ENCODE results near the gene ANXA11. TPM values are rescaled to one million over a fixed set of nuclear protein-coding genes. Genes with fewer than 3 reads are reported as not detected.

Gene ANXA11
- total RNA-seq, 1 experiment from 2014 or later, result 181 TPM

- H3K27me3 ChIP-seq (ENCODE audit: insufficient read depth, low read length), result no peaks in the 10 kb centered on the region
- peaks cover 0 to 3% of the 10 kb centered on the region in 2 experiments; a peak in 1 of 4 replicates for H3K9me3 ChIP-seq (ENCODE audit: control insufficient read depth in 1 of 2, insufficient read depth in 1 of 2, low read depth in 1 of 2, low read length in 2 of 2)
- DNase-seq (ENCODE audit: low read depth, low spot score), result no peak
- peaks cover 100% of the 10 kb centered on the region for H3K79me2 ChIP-seq (ENCODE audit: insufficient read depth, low read length)
- H3K4me3 ChIP-seq (replicated peaks in 1 of 2; ENCODE audit: low read depth in 1 of 2, low read length in 2 of 2), result no peak overlapping the region
- ChIA-PET POLR2A (interaction anchor here (0.9 kb wide), 1 partner anchor 16 kb away, joined by 3 read pairs; no protein-coding TSS in a partner anchor), CTCF (no interaction called here), RAD21 (ENCODE audit: low non-redundant PET in 1 of 2, low total read pairs in 2 of 2, uncharacterized antibody in 2 of 2, unreplicated experiment in 2 of 2) (no interaction called here)
- TF ChIP-seq SIN3A (IDR thresholded peaks at IDR 0.05; ENCODE audit: low read depth), result no peak
- no peak for TF ChIP-seq ZBTB33 (IDR thresholded peaks at IDR 0.05; ENCODE audit: extremely low read depth, insufficient replicate concordance, low read length)
- no peak for TF ChIP-seq JUND (IDR thresholded peaks at IDR 0.05)
- no peak for TF ChIP-seq ELF1 (IDR thresholded peaks at IDR 0.05; ENCODE audit: borderline replicate concordance, low read depth)
- no peak for TF ChIP-seq SP1 (IDR thresholded peaks at IDR 0.05; ENCODE audit: low read depth)
- TF ChIP-seq EZH2 (IDR thresholded peaks at IDR 0.05), result no peak
- TF ChIP-seq CTCF (IDR thresholded peaks at IDR 0.05 in 2 of 3, conservative IDR thresholded peaks at IDR 0.05 in 1 of 3; ENCODE audit: borderline replicate concordance in 1 of 3, insufficient read depth in 1 of 3, low read depth in 2 of 3, low read length in 2 of 3), result no peak
- TF ChIP-seq ZNF274 (IDR thresholded peaks at IDR 0.05; ENCODE audit: low read depth, low read length), result no peak
- peaks cover 0 to 15% of the 10 kb centered on the region in 2 experiments; a peak in 1 of 4 replicates for H3K36me3 ChIP-seq (ENCODE audit: control insufficient read depth in 1 of 2, insufficient read depth in 2 of 2, low read length in 2 of 2)
- peaks cover 0 to 51% of the 10 kb centered on the region in 2 experiments; a peak in 2 of 4 replicates for H3K4me1 ChIP-seq (ENCODE audit: control insufficient read depth in 1 of 2, insufficient read depth in 2 of 2, low read length in 2 of 2)
- no peak overlapping the region for H3K4me2 ChIP-seq (ENCODE audit: low read length)
- no peak overlapping the region for H3K27ac ChIP-seq (ENCODE audit: low read depth, low read length)
- H3K9me2 ChIP-seq (ENCODE audit: insufficient read depth), result no peaks in the 10 kb centered on the region
- no TSS peak for BruUV-seq (replicated peaks)
- no peak overlapping the region for H2AFZ ChIP-seq (ENCODE audit: low read depth, low read length, poor library complexity, severe bottlenecking)
- no peak overlapping the region for H3K9ac ChIP-seq (ENCODE audit: low read length)
- peaks cover 28% of the 10 kb centered on the region for H4K20me1 ChIP-seq (ENCODE audit: insufficient read depth)
- intact Hi-C loops (cut with micrococcal nuclease), result no loop called here
- ATAC-seq, result no peak
Observed at GRCh38 chr10:80187465-80188409, 17.6 kb downstream of the ANXA11 start.

Data from HCT116 (cell line).